Activated gamma-delta T cell treated with anti-CD3 and anti-CD28 coated beads, Interleukin-2, amount 50 U/mL, for 16 hours (primary cell): ENCODE results near the gene CTXND2.
"Not testable (repeated sequence)": the region's sequence is repeated elsewhere in the genome, so short reads cannot be mapped to it uniquely, and the experiment has no call there.

Experiments
- DNase-seq: peaks from one replicate; pipeline ENCODE4 v3.0.0-alpha.2; 2020; ENCODE audit warnings: low read depth

The CTXND2 gene

DNA sequence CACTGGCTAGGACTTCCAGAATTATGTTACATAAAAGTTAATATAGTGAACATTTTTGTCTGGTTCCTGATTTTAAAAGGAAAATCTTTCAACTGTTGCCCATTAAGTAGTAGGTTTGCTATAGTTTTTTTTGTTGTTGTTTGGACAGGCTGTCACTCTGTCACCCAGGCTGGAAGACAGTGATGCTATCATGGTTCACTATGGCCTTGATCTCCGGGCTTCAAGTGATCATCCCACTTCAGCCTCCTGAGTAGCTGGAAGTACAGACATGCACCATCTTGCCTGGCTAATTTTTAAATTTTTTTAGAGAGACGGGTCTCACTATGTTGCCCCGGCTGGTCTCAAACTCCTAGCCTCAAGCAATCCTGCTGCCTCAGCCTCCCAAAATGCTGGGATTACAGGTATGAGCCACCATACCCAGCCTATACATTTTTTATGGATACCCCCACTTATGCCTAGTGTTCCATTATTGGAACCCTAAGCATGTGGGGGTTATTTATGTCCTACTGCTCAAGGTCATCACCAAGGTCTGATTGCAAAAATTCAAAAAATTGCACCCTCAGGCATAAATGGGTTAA is 6.5 kb downstream of the CTXND2 start:
- DNase-seq: no peak

- DNase-seq: no peak
These were observed 8.7 kb downstream of the CTXND2 start for GRCh38 chr1:150895618-150896017.

GRCh38 chr1:150899795-150900194 is 12.9 kb downstream of the CTXND2 start:
- DNase-seq: not testable (repeated sequence)

GRCh38 chr1:150902346-150902745 is 15.4 kb downstream of the CTXND2 start:
- no peak for DNase-seq

DNA sequence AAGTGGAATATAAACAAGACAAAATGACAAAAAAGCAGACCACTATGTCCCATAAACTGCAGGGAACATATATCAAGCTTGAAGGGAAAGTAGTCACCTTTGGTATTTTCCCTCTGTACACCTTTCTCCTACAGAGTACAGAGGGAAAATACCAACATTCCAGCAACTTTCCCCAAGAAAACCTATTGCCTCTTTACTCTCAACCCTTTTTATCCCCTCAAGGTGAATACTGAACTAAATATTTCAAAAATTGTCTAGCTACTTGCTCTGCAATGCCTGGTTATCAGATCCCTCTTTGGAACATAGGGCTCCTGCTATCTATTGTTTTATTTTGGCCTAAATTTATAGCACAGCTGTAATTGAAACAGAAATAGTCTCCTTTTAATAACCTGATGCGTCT is 15.8 kb downstream of the CTXND2 start:
- no peak for DNase-seq

- DNase-seq: no peak
These were observed 18.4 kb downstream of the CTXND2 start for GRCh38 chr1:150905301-150905700.

- no peak for DNase-seq
These were observed 19.4 kb downstream of the CTXND2 start for GRCh38 chr1:150906329-150906728.

GRCh38 chr1:150906813-150907212 is 19.9 kb downstream of the CTXND2 start:
- no peak for DNase-seq

GRCh38 chr1:150909585-150910180 is 22.7 kb downstream of the CTXND2 start:
- no peak for DNase-seq

- no peak for DNase-seq
These were observed 25.7 kb downstream of the CTXND2 start for GRCh38 chr1:150912623-150913022.

GRCh38 chr1:150917387-150917786 is 30.5 kb downstream of the CTXND2 start:
- no peak for DNase-seq

GRCh38 chr1:150922519-150922975 is 35.6 kb downstream of the CTXND2 start:
- peak; percentile 70 for DNase-seq

DNA sequence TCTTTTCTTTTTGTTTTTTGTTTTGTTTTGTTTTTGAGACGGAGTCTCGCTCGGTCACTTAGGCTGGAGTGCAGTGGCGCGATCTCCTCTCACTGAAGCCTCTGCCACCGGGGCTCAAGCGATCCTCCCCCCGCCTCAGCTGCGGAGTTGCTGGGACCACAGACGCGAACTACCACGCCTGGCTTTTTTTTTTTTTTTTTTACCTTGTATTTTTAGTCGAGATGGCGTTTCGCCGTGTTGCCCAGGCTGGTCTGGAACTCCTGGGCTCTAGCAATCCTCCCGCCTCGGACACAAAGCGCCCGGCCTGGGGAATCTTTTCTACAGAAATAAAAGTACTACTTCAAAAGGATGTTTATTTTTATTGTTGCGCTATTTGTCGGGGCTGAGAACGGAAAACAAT is 38.1 kb downstream of the CTXND2 start:
- DNase-seq: no peak

DNA sequence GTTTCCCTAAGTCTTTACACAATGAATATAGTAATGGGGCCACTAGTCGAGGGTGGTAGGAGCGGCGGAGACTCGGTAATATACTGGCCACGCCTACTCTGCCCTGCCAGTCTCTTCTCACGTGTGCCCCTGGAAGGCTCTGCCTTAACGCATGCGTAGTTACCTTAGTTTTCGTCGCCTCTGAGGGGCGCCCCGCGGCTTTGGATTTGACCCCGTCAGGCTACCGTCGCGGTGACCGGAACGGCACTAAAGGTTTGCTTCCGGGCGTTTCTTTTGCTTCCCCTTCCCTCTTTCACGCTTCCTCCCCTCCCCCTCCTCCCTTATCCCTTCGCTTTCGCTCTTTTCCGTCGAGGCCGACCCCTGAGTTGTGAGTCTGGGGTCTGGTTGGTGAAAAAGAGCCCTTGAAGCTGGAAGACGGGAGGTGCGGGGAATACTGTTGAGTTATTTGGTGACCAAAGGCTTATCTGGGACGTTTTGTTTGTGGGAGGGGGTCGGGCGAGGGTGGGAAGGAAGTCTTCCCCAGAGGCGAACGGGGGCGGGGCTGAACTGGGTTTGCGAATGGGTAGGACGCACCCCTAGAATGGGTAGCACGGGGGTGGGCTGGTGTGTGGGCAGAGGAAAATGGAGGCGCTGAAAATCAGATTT is 39.3 kb downstream of the CTXND2 start, which contains the start of gene SETDB1:
Gene SETDB1 (plus strand): TSS at position 267 of the 645 bp plus-strand sequence. CDS start 1,352 bp downstream, outside the sequence.
- peak; percentile 88 for DNase-seq

- no peak for DNase-seq
These were observed 40.7 kb downstream of the CTXND2 start for GRCh38 chr1:150927624-150928023.

DNA sequence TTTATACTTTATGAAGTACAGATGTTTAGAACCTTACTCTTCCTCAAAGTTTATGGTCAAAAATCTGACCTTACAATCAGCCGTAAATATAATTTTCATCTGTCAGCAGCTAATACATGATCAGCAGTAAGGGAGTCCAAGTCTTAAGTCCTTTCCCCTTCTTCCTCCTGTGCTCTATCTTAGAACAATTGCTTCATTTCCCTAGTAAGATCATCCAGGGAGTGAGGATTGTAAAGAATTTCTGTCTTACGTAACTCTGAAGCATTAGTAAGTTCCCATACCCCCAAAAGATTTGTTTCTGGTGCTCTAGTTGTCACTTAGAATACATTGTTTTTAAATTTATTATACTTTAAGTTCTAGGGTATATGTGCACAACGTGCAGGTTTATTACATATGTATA is 41.4 kb downstream of the CTXND2 start:
- no peak for DNase-seq

DNA sequence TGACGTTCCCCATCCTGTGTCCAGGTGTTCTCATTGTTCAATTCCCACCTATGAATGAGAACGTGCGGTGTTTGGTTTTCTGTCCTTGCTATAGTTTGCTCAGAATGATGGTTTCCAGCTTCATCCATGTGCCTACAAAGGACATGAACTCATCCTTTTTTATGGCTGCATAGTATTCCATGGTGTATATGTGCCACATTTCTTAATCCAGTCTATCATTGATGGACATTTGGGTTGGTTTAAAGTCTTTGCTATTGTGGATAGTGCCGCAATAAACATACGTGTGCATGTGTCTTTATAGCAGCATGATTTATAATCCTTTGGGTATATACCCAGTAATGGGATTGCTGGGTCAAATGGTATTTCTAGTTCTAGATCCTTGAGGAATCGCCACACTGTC is 41.8 kb downstream of the CTXND2 start:
- DNase-seq: not testable (repeated sequence)

- no peak for DNase-seq
These were observed 44.8 kb downstream of the CTXND2 start for GRCh38 chr1:150931773-150932172.

- no peak for DNase-seq
These were observed 57.9 kb downstream of the CTXND2 start for GRCh38 chr1:150944856-150945255.

GRCh38 chr1:150954708-150955107 is 67.8 kb downstream of the CTXND2 start:
- no peak for DNase-seq

DNA sequence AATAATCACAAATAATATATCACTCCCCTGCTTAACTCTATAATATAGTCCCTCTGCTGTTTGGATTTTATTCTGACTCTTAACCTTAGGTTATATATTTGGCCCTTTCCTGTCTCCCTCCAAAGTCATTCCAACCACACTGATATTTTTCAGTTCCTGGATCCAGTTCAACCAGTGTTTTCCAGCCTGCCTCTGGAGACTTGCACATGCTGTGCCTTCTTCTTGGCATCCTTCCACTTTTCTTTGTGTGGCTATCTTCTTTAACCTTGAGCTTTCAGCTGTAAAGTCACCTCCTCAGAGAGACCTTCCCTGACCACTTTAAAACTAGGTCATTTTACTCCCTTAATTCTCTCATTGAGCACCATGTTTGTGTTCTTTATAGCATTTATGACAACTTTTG is 68.3 kb downstream of the CTXND2 start:
- no peak for DNase-seq

- DNase-seq: no peak
These were observed 70.7 kb downstream of the CTXND2 start for GRCh38 chr1:150957666-150958065.

DNA sequence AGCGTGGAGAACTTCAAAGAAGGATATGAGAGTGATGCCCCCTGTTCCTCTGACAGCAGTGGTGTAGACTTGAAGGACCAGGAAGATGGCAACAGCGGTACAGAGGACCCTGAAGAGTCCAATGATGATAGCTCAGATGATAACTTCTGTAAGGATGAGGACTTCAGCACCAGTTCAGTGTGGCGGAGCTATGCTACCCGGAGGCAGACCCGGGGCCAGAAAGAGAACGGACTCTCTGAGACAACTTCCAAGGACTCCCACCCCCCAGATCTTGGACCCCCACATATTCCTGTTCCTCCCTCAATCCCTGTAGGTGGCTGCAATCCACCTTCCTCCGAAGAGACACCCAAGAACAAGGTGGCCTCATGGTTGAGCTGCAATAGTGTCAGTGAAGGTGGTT is 73.7 kb downstream of the CTXND2 start:
- DNase-seq: no peak

DNA sequence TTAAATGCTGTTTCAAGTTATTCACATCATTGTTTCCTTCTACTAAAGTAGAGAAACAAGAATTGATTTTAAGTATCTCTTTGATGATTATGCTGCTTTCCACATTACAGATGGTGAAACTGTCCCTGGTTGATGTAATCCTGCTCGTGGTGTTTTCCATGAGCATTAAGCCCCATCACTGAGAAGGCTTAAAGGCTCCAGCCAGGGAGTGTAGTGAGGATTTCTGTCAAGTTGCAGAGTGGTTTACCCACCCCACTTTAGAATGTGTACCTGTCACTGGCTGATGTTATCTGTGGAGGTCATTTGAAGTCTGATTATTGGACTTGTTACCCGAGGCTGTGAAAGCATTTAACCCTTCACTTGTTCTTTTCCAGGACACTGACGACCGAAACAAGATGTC is 74.8 kb downstream of the CTXND2 start:
- no peak for DNase-seq
